ENCODE measurements around the gene CALHM4. TPM values are rescaled to one million over a fixed set of nuclear protein-coding genes. Genes with fewer than 3 reads are reported as not detected.

CALHM4 gene
- total and polyA plus RNA-seq, 2 donors (not counting 3 experiments of a cell fraction or from before 2014, with no cell fraction given), result 1.2 TPM; not detected in 1

DNA sequence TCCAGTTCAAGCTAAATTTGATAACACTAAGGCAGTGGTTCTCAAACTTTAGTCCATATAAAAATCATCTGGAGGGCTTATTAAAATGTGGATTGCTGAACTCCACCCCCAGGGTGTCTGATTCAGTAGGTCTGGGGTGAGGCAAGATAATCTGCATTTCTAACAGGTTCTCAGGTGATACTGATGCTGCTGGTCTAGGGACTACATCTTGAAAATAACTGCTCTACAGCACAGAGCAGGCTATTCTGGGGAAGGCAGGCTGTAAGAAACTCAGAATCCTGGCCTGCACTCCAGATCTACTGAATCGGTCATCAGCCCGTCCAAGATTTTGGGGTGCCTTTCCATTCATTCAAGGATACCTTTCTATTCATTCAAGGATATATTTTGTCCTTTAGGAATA is 30.7 kb upstream of the CALHM4 start:
- POLR2A ChIA-PET, result no interaction called here
- no peaks in the 10 kb centered on the region for H3K9me1 ChIP-seq (replicated peaks; ENCODE audit: control insufficient read depth, extremely low read depth, insufficient read depth, low read length)
- CTCF ChIA-PET, result interaction anchor here (1.0 to 5.4 kb wide), 2 partner anchors 11 to 54 kb away, joined by 3 to 44 read pairs; partner anchors contain the start of gene CALHM5
- peaks cover 2% of the 10 kb centered on the region for H3K4me1 ChIP-seq (ENCODE audit: control insufficient read depth, extremely low read depth, insufficient read depth, low read length)
- no peak for DNase-seq (ENCODE audit: low read depth, low spot score)
- intact Hi-C loops (cut with micrococcal nuclease), result no loop called here
- no peaks in the 10 kb centered on the region for H3K79me2 ChIP-seq (ENCODE audit: control insufficient read depth, insufficient read depth, low read length)
- TF ChIP-seq EZH2 (IDR thresholded peaks at IDR 0.05; ENCODE audit: borderline replicate concordance, low read depth, low read length, severe bottlenecking) (no peak), JUN (IDR thresholded peaks at IDR 0.05; ENCODE audit: borderline replicate concordance, insufficient read depth, insufficient read length, low read depth) (no peak), FOS (IDR thresholded peaks at IDR 0.05; ENCODE audit: borderline replicate concordance, insufficient read depth, low read length) (no peak), MYC (IDR thresholded peaks at IDR 0.05; ENCODE audit: low read depth, low read length) (no peak), POLR2AphosphoS5 (IDR thresholded peaks at IDR 0.05; ENCODE audit: insufficient read depth, low read depth, low read length) (no peak), GATA2 (IDR thresholded peaks at IDR 0.05; ENCODE audit: insufficient read depth, insufficient read length, low read depth, low read length) (no peak), MAX (IDR thresholded peaks at IDR 0.05; ENCODE audit: insufficient read depth, insufficient read length) (no peak), POLR2A (IDR thresholded peaks at IDR 0.05; ENCODE audit: low read depth, low read length) (no peak)
- TF ChIP-seq, protein P1, sequence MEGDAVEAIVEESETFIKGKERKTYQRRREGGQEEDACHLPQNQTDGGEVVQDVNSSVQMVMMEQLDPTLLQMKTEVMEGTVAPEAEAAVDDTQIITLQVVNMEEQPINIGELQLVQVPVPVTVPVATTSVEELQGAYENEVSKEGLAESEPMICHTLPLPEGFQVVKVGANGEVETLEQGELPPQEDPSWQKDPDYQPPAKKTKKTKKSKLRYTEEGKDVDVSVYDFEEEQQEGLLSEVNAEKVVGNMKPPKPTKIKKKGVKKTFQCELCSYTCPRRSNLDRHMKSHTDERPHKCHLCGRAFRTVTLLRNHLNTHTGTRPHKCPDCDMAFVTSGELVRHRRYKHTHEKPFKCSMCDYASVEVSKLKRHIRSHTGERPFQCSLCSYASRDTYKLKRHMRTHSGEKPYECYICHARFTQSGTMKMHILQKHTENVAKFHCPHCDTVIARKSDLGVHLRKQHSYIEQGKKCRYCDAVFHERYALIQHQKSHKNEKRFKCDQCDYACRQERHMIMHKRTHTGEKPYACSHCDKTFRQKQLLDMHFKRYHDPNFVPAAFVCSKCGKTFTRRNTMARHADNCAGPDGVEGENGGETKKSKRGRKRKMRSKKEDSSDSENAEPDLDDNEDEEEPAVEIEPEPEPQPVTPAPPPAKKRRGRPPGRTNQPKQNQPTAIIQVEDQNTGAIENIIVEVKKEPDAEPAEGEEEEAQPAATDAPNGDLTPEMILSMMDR (IDR thresholded peaks at IDR 0.05; ENCODE audit: extremely low read depth in 1 of 2, insufficient read depth in 1 of 2, low read depth in 1 of 2, low read length in 2 of 2), result no peak
- H3K36me3 ChIP-seq (ENCODE audit: control insufficient read depth in 2 of 2, extremely low read depth in 1 of 2, insufficient read depth in 2 of 2, low read length in 2 of 2), result no peaks in the 10 kb centered on the region
- dilution Hi-C loops (cut with MboI; ENCODE audit: extremely low pct_ligation_motif_present, low sequenced_read_pairs), result no loop called here
- H4K20me1 ChIP-seq (replicated peaks; ENCODE audit: control insufficient read depth, extremely low read depth, insufficient read depth, low read length), result no peaks in the 10 kb centered on the region
- FAIRE-seq, result no peak
- no peak overlapping the region for H3K4me2 ChIP-seq (ENCODE audit: insufficient read depth, low read length)
- BruUV-seq (replicated peaks), result no TSS peak
- H3K9me3 ChIP-seq (replicated peaks; ENCODE audit: control insufficient read depth, insufficient read depth, low read length), result no peaks in the 10 kb centered on the region
- H3K9ac ChIP-seq (replicated peaks; ENCODE audit: extremely low read depth, insufficient read depth, low read length), result no peak overlapping the region
- H3K27me3 ChIP-seq (ENCODE audit: control insufficient read depth in 2 of 2, insufficient read depth in 2 of 2, low read length in 2 of 2), result no peaks in the 10 kb centered on the region
- no peak overlapping the region for H3K27ac ChIP-seq (ENCODE audit: insufficient read depth, low read depth, low read length)
- no peak overlapping the region for H3K4me3 ChIP-seq (replicated peaks in 1 of 3; ENCODE audit: insufficient read depth in 1 of 3, low read depth in 1 of 3, low read length in 3 of 3)
- H2AFZ ChIP-seq (ENCODE audit: low read depth, low read length), result no peak overlapping the region

Measured in endothelial cell of umbilical vein (primary cell).